Vagina (tissue), 2 donors: ENCODE measurements around the gene UQCC3. TPM values are rescaled to one million over a fixed set of nuclear protein-coding genes. Genes with fewer than 3 reads are reported as not detected.

Source experiments
- DNase-seq, 2 donors: peaks; one replicate each; pipeline ENCODE4 v3.0.0-alpha.2; 2017; ENCODE audit errors: extremely low spot score in 2 of 2
- H3K27ac ChIP-seq: fragments of 200-600 bp; sonication (generic); one replicate; pipeline ENCODE4 v1.5.1; 2019
- H3K27me3 ChIP-seq: fragments of 200-600 bp; sonication (generic); one replicate; pipeline ENCODE4 v1.5.1; 2019
- H3K36me3 ChIP-seq, 2 donors: fragments of 200-600 bp; sonication (generic); one replicate each; pipeline ENCODE4 v1.5.1; 2017 to 2019
- H3K4me1 ChIP-seq: fragments of 200-600 bp; sonication (generic); one replicate; pipeline ENCODE4 v1.5.1; 2019
- H3K4me3 ChIP-seq, 2 donors: fragments of 200-600 bp; sonication (generic); 1 replicate in 1 of 2; 2 replicates in 1 of 2; pipeline ENCODE4 v1.5.1; 2016 to 2019
- H3K9me3 ChIP-seq: fragments of 200-600 bp; sonication (generic); one replicate; pipeline ENCODE4 v1.5.1; 2019
- POLR2A ChIP-seq, 2 donors: fragments of 450-650 bp; IDR thresholded peaks; one replicate each; pipeline ENCODE4 v1.6.1; 2017; ENCODE audit warnings: antibody characterized with exemption in 2 of 2, mild to moderate bottlenecking in 2 of 2, moderate library complexity in 2 of 2
- POLR2AphosphoS5 ChIP-seq, 2 donors: sonication (generic); formaldehyde crosslinking; IDR thresholded peaks; one replicate each; pipeline ENCODE4 v1.9.0; 2017; ENCODE audit warnings: antibody characterized with exemption in 2 of 2, mild to moderate bottlenecking in 2 of 2, low read depth in 1 of 2; ENCODE audit not compliant: insufficient read depth in 1 of 2
- intact Hi-C: fragments of 100-400 bp; cut with DNase I; formaldehyde crosslinking; loops from one replicate; pipeline ENCODE4 v1.15.1; 2023
- total RNA-seq: library from RNA; depleted of rRNA; stranded (reverse); fragments of >200 nt; gene quantifications from one replicate; pipeline ENCODE4 v1.2.3, GENCODE V29; 2016
- TF ChIP-seq, protein P1 (sequence below), 3 experiments: fragments of 450-650 bp in 2 of 3; fragments of 200-600 bp in 1 of 3; sonication (generic) in 1 of 3; IDR thresholded peaks; one replicate each; pipeline ENCODE4 v1.5.1; 2017 to 2019; ENCODE audit warnings: antibody characterized with exemption in 3 of 3, mild to moderate bottlenecking in 2 of 3, moderate library complexity in 2 of 3

The UQCC3 gene
- total RNA-seq, 1 donor from 2014 or later = 6.9 TPM

DNA sequence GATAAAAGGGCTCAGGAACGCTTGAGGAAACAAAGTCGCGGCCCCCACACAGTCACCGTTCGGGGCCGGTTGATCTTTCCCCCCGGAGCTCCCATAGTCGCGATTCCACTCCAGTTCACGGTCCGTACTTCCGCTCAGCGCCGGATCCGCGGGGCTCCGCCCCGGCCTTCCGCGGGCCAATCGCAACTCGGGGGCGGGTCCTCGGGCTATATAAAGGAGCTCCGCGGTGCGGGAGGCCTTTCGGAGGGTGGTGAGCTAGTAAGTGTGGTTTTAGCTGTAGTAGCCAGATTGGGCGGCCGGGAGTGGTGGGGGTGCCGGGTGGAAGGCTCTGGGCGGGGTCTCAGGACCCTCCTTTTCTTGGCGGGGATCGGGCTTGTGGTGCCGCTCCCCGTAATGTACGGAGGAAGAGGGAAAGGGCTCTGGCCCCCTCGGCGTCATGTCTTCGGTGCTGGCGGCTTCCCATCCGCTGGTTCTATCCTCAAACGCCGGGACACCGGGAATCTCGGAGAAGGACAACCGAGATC lies 6.3 kb upstream of the UQCC3 start, which contains the start of the genes C11orf98 and CSKMT:
Gene C11orf98 (minus strand): TSS at position 136 of the 524 bp plus-strand sequence. CDS start 41 bp downstream, at position 95.
Gene CSKMT (plus strand): TSS at position 238 of the 524 bp plus-strand sequence. CDS start 568 bp downstream, outside the sequence.
- intact Hi-C loops = no loop called here

DNA sequence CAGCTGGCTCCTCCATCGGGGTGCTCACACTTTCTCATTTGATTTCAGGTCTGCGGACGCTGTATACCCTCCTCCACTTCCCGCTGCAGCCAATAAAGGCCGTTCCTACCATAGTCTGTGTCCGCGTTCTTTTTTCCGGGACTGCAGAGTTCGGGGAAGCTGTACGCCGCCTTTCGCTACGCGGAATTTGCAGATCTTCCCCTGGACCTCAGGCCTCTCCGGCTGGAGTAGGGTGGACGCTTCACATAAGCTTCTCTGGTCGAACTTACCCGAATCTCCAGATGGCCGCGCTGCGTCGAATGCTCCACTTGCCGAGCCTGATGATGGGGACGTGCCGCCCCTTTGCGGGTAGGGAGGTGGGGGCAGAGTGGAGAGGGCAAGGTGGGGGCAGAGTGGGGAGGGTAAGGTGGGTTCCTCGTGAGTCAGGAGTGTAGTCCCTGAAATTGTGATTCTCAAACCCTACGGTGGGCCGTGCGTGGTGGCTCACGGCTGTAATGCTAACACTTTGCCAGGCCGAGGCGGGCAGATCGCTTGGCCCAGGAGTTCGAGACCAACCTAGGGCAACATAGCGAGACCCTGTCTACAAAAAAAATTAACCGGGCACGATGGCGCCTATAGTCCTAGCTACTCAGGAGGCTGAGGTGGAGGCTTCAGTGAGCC lies 5.7 kb upstream of the UQCC3 start:
- Histone ChIP-seq H3K36me3 (peaks cover 0 to 12% of the 10 kb centered on the region in 2 donors), H3K9me3 (no peaks in the 10 kb centered on the region), H3K4me1 (peaks cover 46% of the 10 kb centered on the region), H3K27me3 (no peaks in the 10 kb centered on the region), H3K4me3 (peak overlapping the region; percentile 72 to 96), H3K27ac (peak overlapping the region; percentile 80)
- DNase-seq = no peak
- intact Hi-C loops = no loop called here
- TF ChIP-seq POLR2A (IDR thresholded peaks at IDR 0.05) = no peak
- TF ChIP-seq, protein P1, sequence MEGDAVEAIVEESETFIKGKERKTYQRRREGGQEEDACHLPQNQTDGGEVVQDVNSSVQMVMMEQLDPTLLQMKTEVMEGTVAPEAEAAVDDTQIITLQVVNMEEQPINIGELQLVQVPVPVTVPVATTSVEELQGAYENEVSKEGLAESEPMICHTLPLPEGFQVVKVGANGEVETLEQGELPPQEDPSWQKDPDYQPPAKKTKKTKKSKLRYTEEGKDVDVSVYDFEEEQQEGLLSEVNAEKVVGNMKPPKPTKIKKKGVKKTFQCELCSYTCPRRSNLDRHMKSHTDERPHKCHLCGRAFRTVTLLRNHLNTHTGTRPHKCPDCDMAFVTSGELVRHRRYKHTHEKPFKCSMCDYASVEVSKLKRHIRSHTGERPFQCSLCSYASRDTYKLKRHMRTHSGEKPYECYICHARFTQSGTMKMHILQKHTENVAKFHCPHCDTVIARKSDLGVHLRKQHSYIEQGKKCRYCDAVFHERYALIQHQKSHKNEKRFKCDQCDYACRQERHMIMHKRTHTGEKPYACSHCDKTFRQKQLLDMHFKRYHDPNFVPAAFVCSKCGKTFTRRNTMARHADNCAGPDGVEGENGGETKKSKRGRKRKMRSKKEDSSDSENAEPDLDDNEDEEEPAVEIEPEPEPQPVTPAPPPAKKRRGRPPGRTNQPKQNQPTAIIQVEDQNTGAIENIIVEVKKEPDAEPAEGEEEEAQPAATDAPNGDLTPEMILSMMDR (IDR thresholded peaks at IDR 0.05) = no peak
- no peak for TF ChIP-seq POLR2AphosphoS5 (IDR thresholded peaks at IDR 0.05; ENCODE audit: insufficient read depth in 1 of 2, low read depth in 1 of 2)

More for the DNA sequence above, 6.3 kb upstream of the UQCC3 start, which contains the start of the genes C11orf98 and CSKMT:
- Histone ChIP-seq H3K9me3 (no peaks in the 10 kb centered on the region), H3K27me3 (no peaks in the 10 kb centered on the region), H3K4me3 (peak within 1 kb of the TSS; percentile 72 to 96), H3K27ac (peak within 1 kb of the TSS; percentile 80), H3K36me3 (peaks cover 0 to 12% of the 10 kb centered on the region in 2 donors), H3K4me1 (peaks cover 40% of the 10 kb centered on the region)
- peak; percentile 50 to 95 for TF ChIP-seq POLR2A (IDR thresholded peaks at IDR 0.05)
- peak; percentile 91 to 99 for TF ChIP-seq POLR2AphosphoS5 (IDR thresholded peaks at IDR 0.05; ENCODE audit: insufficient read depth in 1 of 2, low read depth in 1 of 2)
- TF ChIP-seq, protein P1 (IDR thresholded peaks at IDR 0.05) = no peak
- peak in 1 of 2 donors; percentile 97 for DNase-seq

DNA sequence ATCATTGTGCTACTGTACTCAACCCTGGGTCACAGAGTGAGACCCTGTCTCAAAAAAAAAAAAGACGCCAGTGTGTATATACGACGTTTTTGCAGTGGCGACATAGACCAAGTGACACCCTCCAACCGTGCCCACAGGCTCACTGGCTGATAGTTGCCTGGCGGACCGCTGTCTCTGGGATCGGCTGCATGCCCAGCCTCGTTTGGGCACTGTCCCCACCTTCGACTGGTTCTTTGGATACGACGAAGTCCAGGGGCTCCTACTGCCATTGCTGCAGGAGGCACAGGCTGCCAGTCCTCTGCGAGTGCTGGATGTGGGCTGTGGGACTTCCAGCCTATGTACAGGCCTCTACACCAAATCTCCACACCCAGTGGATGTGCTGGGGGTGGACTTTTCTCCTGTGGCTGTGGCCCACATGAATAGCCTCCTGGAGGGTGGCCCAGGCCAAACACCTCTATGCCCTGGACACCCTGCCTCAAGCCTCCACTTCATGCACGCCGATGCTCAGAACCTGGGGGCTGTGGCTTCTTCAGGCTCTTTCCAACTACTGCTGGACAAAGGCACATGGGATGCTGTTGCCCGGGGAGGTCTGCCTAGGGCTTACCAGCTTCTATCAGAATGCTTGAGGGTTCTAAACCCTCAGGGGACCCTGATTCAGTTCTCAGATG lies 5.1 kb upstream of the UQCC3 start:
- peaks cover 49% of the 10 kb centered on the region for H3K4me1 ChIP-seq
- intact Hi-C loops = no loop called here
- no peak for DNase-seq
- H3K9me3 ChIP-seq = no peaks in the 10 kb centered on the region
- peak overlapping the region; percentile 72 to 96 for H3K4me3 ChIP-seq
- H3K27ac ChIP-seq = peak overlapping the region; percentile 80
- H3K36me3 ChIP-seq = peaks cover 0 to 12% of the 10 kb centered on the region in 2 donors
- TF ChIP-seq POLR2A (IDR thresholded peaks at IDR 0.05) (no peak), POLR2AphosphoS5 (IDR thresholded peaks at IDR 0.05; ENCODE audit: insufficient read depth in 1 of 2, low read depth in 1 of 2) (no peak)
- TF ChIP-seq, protein P1 (IDR thresholded peaks at IDR 0.05) = no peak
- H3K27me3 ChIP-seq = no peaks in the 10 kb centered on the region

DNA sequence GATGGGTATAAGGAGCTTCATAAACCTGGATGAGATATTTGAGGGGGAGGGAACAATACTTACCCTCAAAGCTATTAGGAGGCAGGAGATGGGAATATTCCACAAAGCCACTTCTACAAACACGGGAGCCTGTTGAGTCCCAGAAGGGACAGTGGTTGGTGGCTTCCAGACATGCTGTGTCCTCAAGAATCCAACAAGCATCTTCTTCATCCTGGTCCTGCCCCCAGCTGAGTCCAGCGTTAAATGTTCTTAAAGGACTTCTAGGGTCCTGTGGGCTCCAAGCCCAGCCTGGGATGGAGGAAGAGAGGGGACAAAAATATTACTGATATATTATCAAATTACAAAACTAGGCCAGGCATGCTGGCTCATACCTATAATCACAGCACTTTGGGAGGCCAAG lies 4.0 kb upstream of the UQCC3 start:
- TF ChIP-seq, protein P1 (IDR thresholded peaks at IDR 0.05) = no peak
- TF ChIP-seq POLR2A (IDR thresholded peaks at IDR 0.05) = no peak
- TF ChIP-seq POLR2AphosphoS5 (IDR thresholded peaks at IDR 0.05; ENCODE audit: insufficient read depth in 1 of 2, low read depth in 1 of 2) = no peak
- H3K4me3 ChIP-seq = no peak overlapping the region
- H3K36me3 ChIP-seq = peaks cover 0 to 8% of the 10 kb centered on the region in 2 donors
- H3K9me3 ChIP-seq = no peaks in the 10 kb centered on the region
- H3K4me1 ChIP-seq = peaks cover 53% of the 10 kb centered on the region
- H3K27ac ChIP-seq = peak overlapping the region; percentile 80
- H3K27me3 ChIP-seq = no peaks in the 10 kb centered on the region
- DNase-seq = no peak
- intact Hi-C loops = no loop called here
